Esophagus squamous epithelium (tissue), 5 donors: Measurements from ENCODE around the gene POLR2H. TPM values are rescaled to one million over a fixed set of nuclear protein-coding genes. Genes with fewer than 3 reads are reported as not detected.

Experiments
- DNase-seq: peaks from one replicate; lab custom pipeline; 2025; lab: John Stamatoyannopoulos, UW
- H3K27ac ChIP-seq, 4 donors: fragments of 200-600 bp; sonication (generic); one replicate each; pipeline ENCODE4 v1.5.1; 2016 to 2019; ENCODE audit warnings: mild to moderate bottlenecking in 1 of 4
- H3K27me3 ChIP-seq, 4 donors: fragments of 200-600 bp; sonication (generic); 1 replicate in 3 of 4; 2 replicates in 1 of 4; pipeline versions ENCODE4 v1.5.1 to v1.6.0; 2017 to 2021; ENCODE audit warnings: antibody characterized with exemption in 1 of 4
- H3K36me3 ChIP-seq, 3 donors: fragments of 200-600 bp; sonication (generic); one replicate each; pipeline ENCODE4 v1.5.1; 2016 to 2019
- H3K4me1 ChIP-seq, 3 donors: fragments of 200-600 bp; sonication (generic); one replicate each; pipeline ENCODE4 v1.5.1; 2017 to 2019
- H3K4me3 ChIP-seq, 4 donors: fragments of 200-600 bp; sonication (generic); 1 replicate in 3 of 4; 2 replicates in 1 of 4; pipeline ENCODE4 v1.5.1; 2016 to 2019; ENCODE audit warnings: mild to moderate bottlenecking in 2 of 4, moderate library complexity in 1 of 4
- H3K9me3 ChIP-seq, 3 donors: fragments of 200-600 bp; sonication (generic); one replicate each; pipeline ENCODE4 v1.5.1; 2016 to 2019
- CTCF ChIP-seq, 6 experiments: fragments of 450-650 bp in 4 of 6; fragments of 200-600 bp in 2 of 6; sonication (generic) in 2 of 6; IDR thresholded peaks; one replicate each; pipeline ENCODE4 v1.5.1; 2016 to 2019; ENCODE audit warnings: antibody characterized with exemption in 6 of 6, mild to moderate bottlenecking in 4 of 6, moderate library complexity in 4 of 6
- POLR2A ChIP-seq, 4 donors: fragments of 450-650 bp; IDR thresholded peaks; one replicate each; pipeline ENCODE4 v1.6.1; 2017; ENCODE audit warnings: antibody characterized with exemption in 4 of 4, mild to moderate bottlenecking in 4 of 4, moderate library complexity in 3 of 4
- WGBS, 2 donors: methylation state at CpG; one replicate each; pipeline ENCODE4 v1.1.5; 2018; 5-methylcytosine and 5-hydroxymethylcytosine counted together
- intact Hi-C: fragments of 100-400 bp; cut with DNase I; formaldehyde crosslinking; loops from one replicate; pipeline ENCODE4 v1.15.0; 2022
- total RNA-seq, 4 donors: library from RNA; depleted of rRNA; stranded (reverse); fragments of >200 nt; gene quantifications; one replicate each; pipeline ENCODE4 v1.1.0, GENCODE V29; 2016
- donor health status: DM: yes; HTN: yes; CAD: no.

The POLR2H gene
- total RNA-seq, 4 donors from 2014 or later, result 49.5 to 98.5 (median 64.9) TPM

- DNase-seq, result no peak
- Histone ChIP-seq H3K9me3 (no peaks in the 10 kb centered on the region), H3K4me3 (no peak overlapping the region), H3K27me3 (no peaks in the 10 kb centered on the region), H3K36me3 (peaks cover 0 to 26% (median 0%) of the 10 kb centered on the region in 3 donors), H3K27ac (no peak overlapping the region), H3K4me1 (peaks cover 0 to 29% (median 0%) of the 10 kb centered on the region in 3 donors)
- TF ChIP-seq POLR2A (IDR thresholded peaks at IDR 0.05) (no peak), CTCF (IDR thresholded peaks at IDR 0.05) (no peak)
- 47 to 59% methylated on average over 7 of the region's 9 CpGs for whole genome bisulfite sequencing, 2 donors
- intact Hi-C loops, result loop anchor here (10.0 kb wide), 1 partner anchor 47 kb away; no protein-coding TSS in a partner anchor
These were observed 9.9 kb upstream of the POLR2H start for GRCh38 chr3:184351511-184352148.

- peaks cover 0 to 29% (median 0%) of the 10 kb centered on the region in 3 donors for H3K4me1 ChIP-seq
- H3K4me3 ChIP-seq, result no peak overlapping the region
- peak overlapping the region in 1 of 4 donors; percentile 26 for H3K27ac ChIP-seq
- WGBS, 2 donors, result 38 to 39% methylated on average over 6 to 11 of the region's 15 CpGs
- H3K9me3 ChIP-seq, result no peaks in the 10 kb centered on the region
- H3K27me3 ChIP-seq, result no peaks in the 10 kb centered on the region
- TF ChIP-seq CTCF (IDR thresholded peaks at IDR 0.05), result no peak
- TF ChIP-seq POLR2A (IDR thresholded peaks at IDR 0.05), result no peak
- intact Hi-C loops, result loop anchor here (10.0 kb wide), 1 partner anchor 47 kb away; no protein-coding TSS in a partner anchor
- H3K36me3 ChIP-seq, result peaks cover 0 to 26% (median 0%) of the 10 kb centered on the region in 3 donors
- no peak for DNase-seq
These were observed 9.2 kb upstream of the POLR2H start for GRCh38 chr3:184352149-184352785.

GRCh38 chr3:184352897-184353545 lies 8.5 kb upstream of the POLR2H start:
- no peaks in the 10 kb centered on the region for H3K27me3 ChIP-seq
- peaks cover 0 to 24% (median 0%) of the 10 kb centered on the region in 3 donors for H3K4me1 ChIP-seq
- TF ChIP-seq POLR2A (IDR thresholded peaks at IDR 0.05), result no peak
- no peak for TF ChIP-seq CTCF (IDR thresholded peaks at IDR 0.05)
- DNase-seq, result no peak
- H3K36me3 ChIP-seq, result peaks cover 0 to 31% (median 0%) of the 10 kb centered on the region in 3 donors
- no peak overlapping the region for H3K4me3 ChIP-seq
- 83 to 90% methylated on average over 1 to 2 of the region's 11 CpGs for WGBS, 2 donors
- H3K9me3 ChIP-seq, result no peaks in the 10 kb centered on the region
- intact Hi-C loops, result loop anchor here (10.0 kb wide), 1 partner anchor 48 kb away; no protein-coding TSS in a partner anchor
- H3K27ac ChIP-seq, result no peak overlapping the region

- Histone ChIP-seq H3K4me3 (no peak overlapping the region), H3K4me1 (peaks cover 0 to 23% (median 0%) of the 10 kb centered on the region in 3 donors), H3K36me3 (peaks cover 0 to 35% (median 0%) of the 10 kb centered on the region in 3 donors), H3K9me3 (no peaks in the 10 kb centered on the region), H3K27ac (no peak overlapping the region), H3K27me3 (no peaks in the 10 kb centered on the region)
- intact Hi-C loops, result loop anchor here (10.0 kb wide), 1 partner anchor 49 kb away; no protein-coding TSS in a partner anchor
- no peak for DNase-seq
- TF ChIP-seq CTCF (IDR thresholded peaks at IDR 0.05) (no peak), POLR2A (IDR thresholded peaks at IDR 0.05) (no peak)
- 80 to 88% methylated on average over 1 to 3 of the region's 11 CpGs for WGBS, 2 donors
These were observed 8.0 kb upstream of the POLR2H start for GRCh38 chr3:184353546-184353941.
